Thyroid gland (tissue), 4 donors: Measurements from ENCODE around the gene TASP1.

Experiments
- CTCF ChIP-seq, 6 experiments: fragments of 200-600 bp in 3 of 6; fragments of 450-650 bp in 3 of 6; sonication (generic) in 3 of 6; IDR thresholded peaks; one replicate each; pipeline ENCODE4 v1.5.1; 2016 to 2019; ENCODE audit warnings: antibody characterized with exemption in 6 of 6, mild to moderate bottlenecking in 2 of 6, inconsistent platforms in 1 of 6, moderate library complexity in 1 of 6
- POLR2A ChIP-seq, 2 donors: fragments of 450-650 bp; IDR thresholded peaks; one replicate each; pipeline ENCODE4 v1.6.1; 2017; ENCODE audit warnings: antibody characterized with exemption in 2 of 2, mild to moderate bottlenecking in 2 of 2, moderate library complexity in 1 of 2

DNA sequence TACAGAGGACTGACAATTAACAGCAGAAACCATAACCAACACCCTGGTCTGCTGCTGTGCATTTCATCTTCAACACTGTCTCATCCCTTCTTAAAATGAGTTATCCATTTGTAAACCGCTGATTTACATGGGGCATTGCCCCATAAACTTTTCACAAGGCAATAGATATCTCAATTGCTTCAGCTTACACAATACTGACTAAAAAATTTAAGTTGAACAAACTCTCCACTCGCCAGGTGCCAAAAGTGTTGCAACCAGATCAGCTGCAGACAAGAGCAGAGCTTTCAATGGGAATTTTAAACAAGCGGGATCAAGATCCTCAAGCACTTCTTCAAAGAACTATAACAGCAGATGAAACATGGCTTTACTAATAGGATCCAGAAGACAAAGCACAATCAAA is 183.0 kb downstream of the TASP1 start:
- TF ChIP-seq POLR2A (IDR thresholded peaks at IDR 0.05) (no peak), CTCF (IDR thresholded peaks at IDR 0.05) (no peak)
